ENCODE measurements around the gene FAM216B. TPM values are rescaled to one million over a fixed set of nuclear protein-coding genes. Genes with fewer than 3 reads are reported as not detected.

Gene FAM216B
- total RNA-seq, 2 experiments from 2014 or later = not detected

GRCh38 chr13:42757678-42758420 is 23.5 kb upstream of the FAM216B start:
- ChIA-PET CTCF (ENCODE audit: unreplicated experiment) (no interaction called here), POLR2A (no interaction called here)
- Histone ChIP-seq H2AFZ (ENCODE audit: low read length) (no peak overlapping the region), H3K4me1 (ENCODE audit: insufficient read depth, low read length, poor library complexity, severe bottlenecking) (no peaks in the 10 kb centered on the region), H3K4me3 (ENCODE audit: low read depth, low read length, poor library complexity, severe bottlenecking) (no peak overlapping the region), H3K9me3 (ENCODE audit: low read length) (no peaks in the 10 kb centered on the region), H3K79me2 (ENCODE audit: insufficient read depth, low read depth, low read length) (no peaks in the 10 kb centered on the region), H3K4me2 (ENCODE audit: low read length) (no peak overlapping the region), H3K36me3 (ENCODE audit: insufficient read depth, low read length) (no peaks in the 10 kb centered on the region), H4K20me1 (ENCODE audit: insufficient read depth, low read length) (no peaks in the 10 kb centered on the region), H3K27ac (ENCODE audit: low read depth, low read length, poor library complexity, severe bottlenecking) (no peak overlapping the region), H3K9me2 (ENCODE audit: insufficient read depth, low read length) (no peaks in the 10 kb centered on the region)
- DNase-seq (ENCODE audit: low spot score) = no peak
- intact Hi-C loops (cut with micrococcal nuclease; ENCODE audit: unreplicated experiment) = no loop called here
- BruUV-seq (replicated peaks) = no TSS peak
- TF ChIP-seq EZH2phosphoT487 (IDR thresholded peaks at IDR 0.05; ENCODE audit: borderline replicate concordance, low read depth, low read length) (no peak), CTCF (conservative IDR thresholded peaks at IDR 0.05; ENCODE audit: low read length) (no peak)

GRCh38 chr13:42758515-42758914 is 22.9 kb upstream of the FAM216B start:
- Histone ChIP-seq H4K20me1 (ENCODE audit: insufficient read depth, low read length) (no peaks in the 10 kb centered on the region), H3K27ac (ENCODE audit: low read depth, low read length, poor library complexity, severe bottlenecking) (no peak overlapping the region), H3K4me2 (ENCODE audit: low read length) (no peak overlapping the region), H3K79me2 (ENCODE audit: insufficient read depth, low read depth, low read length) (no peaks in the 10 kb centered on the region), H3K9me3 (ENCODE audit: low read length) (no peaks in the 10 kb centered on the region), H3K4me3 (ENCODE audit: low read depth, low read length, poor library complexity, severe bottlenecking) (no peak overlapping the region), H2AFZ (ENCODE audit: low read length) (no peak overlapping the region), H3K36me3 (ENCODE audit: insufficient read depth, low read length) (no peaks in the 10 kb centered on the region), H3K9me2 (ENCODE audit: insufficient read depth, low read length) (no peaks in the 10 kb centered on the region), H3K4me1 (ENCODE audit: insufficient read depth, low read length, poor library complexity, severe bottlenecking) (no peaks in the 10 kb centered on the region)
- ChIA-PET CTCF (ENCODE audit: unreplicated experiment) (no interaction called here), POLR2A (no interaction called here)
- intact Hi-C loops (cut with micrococcal nuclease; ENCODE audit: unreplicated experiment) = no loop called here
- no TSS peak for BruUV-seq (replicated peaks)
- no peak for DNase-seq (ENCODE audit: low spot score)
- no peak for TF ChIP-seq CTCF (conservative IDR thresholded peaks at IDR 0.05; ENCODE audit: low read length)
- TF ChIP-seq EZH2phosphoT487 (IDR thresholded peaks at IDR 0.05; ENCODE audit: borderline replicate concordance, low read depth, low read length) = no peak

GRCh38 chr13:42760951-42761350 is 20.4 kb upstream of the FAM216B start:
- Histone ChIP-seq H3K9me2 (ENCODE audit: insufficient read depth, low read length) (no peaks in the 10 kb centered on the region), H3K4me1 (ENCODE audit: insufficient read depth, low read length, poor library complexity, severe bottlenecking) (no peaks in the 10 kb centered on the region), H3K9me3 (ENCODE audit: low read length) (no peaks in the 10 kb centered on the region), H3K79me2 (ENCODE audit: insufficient read depth, low read depth, low read length) (no peaks in the 10 kb centered on the region), H4K20me1 (ENCODE audit: insufficient read depth, low read length) (no peaks in the 10 kb centered on the region), H2AFZ (ENCODE audit: low read length) (no peak overlapping the region), H3K4me2 (ENCODE audit: low read length) (no peak overlapping the region), H3K36me3 (ENCODE audit: insufficient read depth, low read length) (no peaks in the 10 kb centered on the region), H3K27ac (ENCODE audit: low read depth, low read length, poor library complexity, severe bottlenecking) (no peak overlapping the region), H3K4me3 (ENCODE audit: low read depth, low read length, poor library complexity, severe bottlenecking) (no peak overlapping the region)
- no TSS peak for BruUV-seq (replicated peaks)
- no peak for DNase-seq (ENCODE audit: low spot score)
- intact Hi-C loops (cut with micrococcal nuclease; ENCODE audit: unreplicated experiment) = no loop called here
- POLR2A ChIA-PET = no interaction called here
- TF ChIP-seq EZH2phosphoT487 (IDR thresholded peaks at IDR 0.05; ENCODE audit: borderline replicate concordance, low read depth, low read length) = no peak
- TF ChIP-seq CTCF (conservative IDR thresholded peaks at IDR 0.05; ENCODE audit: low read length) = no peak
- CTCF ChIA-PET (ENCODE audit: unreplicated experiment) = no interaction called here
